Endodermal cell (in vitro differentiated cells): ENCODE results near the gene LEMD1. TPM values are rescaled to one million over a fixed set of nuclear protein-coding genes. Genes with fewer than 3 reads are reported as not detected.
"Not testable (repeated sequence)": the region's sequence is repeated elsewhere in the genome, so short reads cannot be mapped to it uniquely, and the experiment has no call there.

ENCODE experiments used
- DNase-seq: peaks from one replicate; pipeline ENCODE4 v3.0.0-alpha.2; 2017
- H3K27ac ChIP-seq: 2 replicates; pipeline ENCODE4 v1.5.1; 2013; ENCODE audit warnings: mild to moderate bottlenecking, low read depth, low read length, moderate library complexity
- H3K27me3 ChIP-seq: 2 replicates; pipeline ENCODE4 v1.6.1; 2013; ENCODE audit warnings: mild to moderate bottlenecking, low read length, moderate library complexity; ENCODE audit not compliant: insufficient read depth, control insufficient read depth, poor library complexity, severe bottlenecking
- H3K36me3 ChIP-seq: 2 replicates; pipeline ENCODE4 v1.7.0; 2013; ENCODE audit warnings: mild to moderate bottlenecking, low read length, moderate library complexity; ENCODE audit not compliant: control insufficient read depth, insufficient read depth
- H3K4me1 ChIP-seq: one replicate; pipeline ENCODE4 v1.7.0; 2013; ENCODE audit warnings: low read length; ENCODE audit not compliant: control insufficient read depth, insufficient read depth
- H3K4me3 ChIP-seq: 2 replicates; pipeline ENCODE4 v1.5.1; 2013; ENCODE audit warnings: mild to moderate bottlenecking, low read length, moderate library complexity
- H3K9ac ChIP-seq: 2 replicates; pipeline ENCODE4 v1.6.1; 2013; ENCODE audit warnings: mild to moderate bottlenecking, low read length, moderate library complexity; ENCODE audit not compliant: poor library complexity, severe bottlenecking; ENCODE audit errors: extremely low read depth
- H3K9me3 ChIP-seq: 2 replicates; pipeline ENCODE4 v1.6.1; 2013; ENCODE audit warnings: mild to moderate bottlenecking, low read length, moderate library complexity; ENCODE audit not compliant: control insufficient read depth
- H3K27ac Mint-ChIP-seq: 2 replicates; pipeline ENCODE4 v1.8.0; 2020; ENCODE audit warnings: mixed read lengths
- H3K27me3 Mint-ChIP-seq: 2 replicates; pipeline ENCODE4 v1.8.0; 2021; ENCODE audit warnings: mild to moderate bottlenecking, mixed read lengths; ENCODE audit not compliant: insufficient read depth
- H3K36me3 Mint-ChIP-seq: 2 replicates; pipeline ENCODE4 v1.8.0; 2020; ENCODE audit warnings: low read depth, mixed read lengths
- H3K4me1 Mint-ChIP-seq: 2 replicates; pipeline ENCODE4 v1.8.0; 2020; ENCODE audit warnings: mixed read lengths
- H3K4me3 Mint-ChIP-seq: 2 replicates; pipeline ENCODE4 v1.8.0; 2020; ENCODE audit warnings: mild to moderate bottlenecking, moderate library complexity, mixed read lengths
- H3K9me3 Mint-ChIP-seq: 2 replicates; pipeline ENCODE4 v1.8.0; 2020; ENCODE audit warnings: mild to moderate bottlenecking, mixed read lengths
- CTCF ChIP-seq: fragments of 200-600 bp; sonication (generic); conservative IDR thresholded peaks from 2 replicates; pipeline ENCODE4 v1.5.0; 2021; ENCODE audit warnings: antibody characterized with exemption, mild to moderate bottlenecking
- WGBS, 2 experiments: methylation state at CpG; one replicate each; pipeline versions ENCODE4 v1.1.5 to v1.1.7; 2013; ENCODE audit warnings: missing lambda C conversion rate in 2 of 2, mixed read lengths in 1 of 2; ENCODE audit not compliant: insufficient coverage in 1 of 2, insufficient read length in 1 of 2; 5-methylcytosine and 5-hydroxymethylcytosine counted together
- total RNA-seq, 2 donors: library from RNA; stranded (reverse); fragmentation: NEBNext Ultra II Directional in 1 of 2; extraction: Animal tissue kit (Norgen Biotek cat#: 25700) in 1 of 2; gene quantifications; 2 replicates in 1 of 2; 3 replicates in 1 of 2; pipeline ENCODE4 v1.2.1, GENCODE V29; 2021

Gene LEMD1
- total RNA-seq, 2 donors from 2014 or later = 13.5 to 16.7 TPM

GRCh38 chr1:205391386-205391785, 30.5 kb downstream of the LEMD1 start:
- Mint-ChIP-seq H3K36me3 (no peaks in the 10 kb centered on the region), H3K4me3 (no peak overlapping the region), H3K9me3 (no peaks in the 10 kb centered on the region), H3K4me1 (no peaks in the 10 kb centered on the region), H3K27me3 (peaks cover 8% of the 10 kb centered on the region), H3K27ac (no peak overlapping the region)
- no peak for TF ChIP-seq CTCF
- WGBS, 2 experiments = 92 to 98% methylated on average over 5 to 7 of the region's 7 CpGs
- H3K27ac ChIP-seq = no peak overlapping the region
- H3K9me3 ChIP-seq = no peaks in the 10 kb centered on the region
- H3K4me1 ChIP-seq = no peaks in the 10 kb centered on the region
- peak; percentile 29 for DNase-seq
- H3K36me3 ChIP-seq = no peaks in the 10 kb centered on the region
- H3K4me3 ChIP-seq = no peak overlapping the region
- no peaks in the 10 kb centered on the region for H3K27me3 ChIP-seq
- no peak overlapping the region for H3K9ac ChIP-seq

GRCh38 chr1:205387845-205388244, 34.0 kb downstream of the LEMD1 start:
- no peak overlapping the region for H3K4me3 Mint-ChIP-seq
- Histone ChIP-seq H3K4me3 (no peak overlapping the region), H3K9me3 (no peaks in the 10 kb centered on the region), H3K9ac (no peak overlapping the region), H3K36me3 (no peaks in the 10 kb centered on the region), H3K27ac (no peak overlapping the region), H3K4me1 (no peaks in the 10 kb centered on the region), H3K27me3 (no peaks in the 10 kb centered on the region)
- no peak overlapping the region for H3K27ac Mint-ChIP-seq
- TF ChIP-seq CTCF = no peak
- 88 to 100% methylated on average over 2 of the region's 2 CpGs for WGBS, 2 experiments
- peaks cover 4% of the 10 kb centered on the region for H3K27me3 Mint-ChIP-seq
- H3K4me1 Mint-ChIP-seq = no peaks in the 10 kb centered on the region
- no peaks in the 10 kb centered on the region for H3K36me3 Mint-ChIP-seq
- H3K9me3 Mint-ChIP-seq = no peaks in the 10 kb centered on the region
- DNase-seq = peak; percentile 17

- not testable (repeated sequence) for H3K4me3 ChIP-seq, H3K9me3 ChIP-seq, H3K27ac Mint-ChIP-seq, H3K27me3 ChIP-seq, H3K27me3 Mint-ChIP-seq, H3K4me3 Mint-ChIP-seq, DNase-seq, H3K36me3 Mint-ChIP-seq, H3K9me3 Mint-ChIP-seq, H3K9ac ChIP-seq, H3K36me3 ChIP-seq, H3K27ac ChIP-seq, H3K4me1 Mint-ChIP-seq, H3K4me1 ChIP-seq
- 88 to 95% methylated on average over 2 to 3 of the region's 3 CpGs for WGBS, 2 experiments
These were observed 38.9 kb downstream of the LEMD1 start for GRCh38 chr1:205382990-205383389.

GRCh38 chr1:205382561-205382960, 39.3 kb downstream of the LEMD1 start:
- H3K4me1 Mint-ChIP-seq = no peaks in the 10 kb centered on the region
- no peak for TF ChIP-seq CTCF
- Histone ChIP-seq H3K27me3 (no peaks in the 10 kb centered on the region), H3K4me3 (no peak overlapping the region), H3K4me1 (no peaks in the 10 kb centered on the region), H3K9ac (no peak overlapping the region), H3K9me3 (no peaks in the 10 kb centered on the region), H3K36me3 (no peaks in the 10 kb centered on the region), H3K27ac (no peak overlapping the region)
- no peak overlapping the region for H3K27ac Mint-ChIP-seq
- no peak for DNase-seq
- H3K27me3 Mint-ChIP-seq = peaks cover 2% of the 10 kb centered on the region
- no peaks in the 10 kb centered on the region for H3K9me3 Mint-ChIP-seq
- WGBS, 2 experiments = 86 to 91% methylated on average over 1 to 4 of the region's 4 CpGs
- no peak overlapping the region for H3K4me3 Mint-ChIP-seq
- H3K36me3 Mint-ChIP-seq = no peaks in the 10 kb centered on the region
